ENCODE measurements around the gene MMP8. TPM values are rescaled to one million over a fixed set of nuclear protein-coding genes. Genes with fewer than 3 reads are reported as not detected.

The MMP8 gene
- total RNA-seq, 2 donors from 2014 or later: not detected

DNA sequence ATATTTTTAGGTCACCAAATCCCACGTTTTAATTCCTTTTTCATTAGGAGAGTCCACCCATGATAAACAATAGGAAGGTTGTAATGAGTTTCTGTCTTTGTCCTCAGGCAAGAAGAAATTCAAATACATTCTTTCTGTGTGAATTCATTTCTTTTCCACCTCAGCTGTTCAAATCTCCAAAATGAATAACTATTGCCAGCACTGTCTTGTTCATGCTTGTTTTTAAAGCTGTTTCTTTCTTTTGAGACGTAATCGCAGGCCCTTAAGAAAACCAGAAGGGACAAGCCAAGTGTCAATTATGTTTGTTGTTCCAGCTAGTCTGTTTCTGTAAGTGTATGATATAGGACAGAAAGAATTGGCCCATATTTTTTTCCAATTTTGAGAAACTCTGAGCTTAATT, 39.4 kb downstream of the MMP8 start:
- Mint-ChIP-seq H3K27ac (no peak overlapping the region), H3K36me3 (no peaks in the 10 kb centered on the region), H3K9me3 (no peaks in the 10 kb centered on the region)
- ATAC-seq (no peak), DNase-seq (ENCODE audit: low spot score in 2 of 2) (no peak)

DNA sequence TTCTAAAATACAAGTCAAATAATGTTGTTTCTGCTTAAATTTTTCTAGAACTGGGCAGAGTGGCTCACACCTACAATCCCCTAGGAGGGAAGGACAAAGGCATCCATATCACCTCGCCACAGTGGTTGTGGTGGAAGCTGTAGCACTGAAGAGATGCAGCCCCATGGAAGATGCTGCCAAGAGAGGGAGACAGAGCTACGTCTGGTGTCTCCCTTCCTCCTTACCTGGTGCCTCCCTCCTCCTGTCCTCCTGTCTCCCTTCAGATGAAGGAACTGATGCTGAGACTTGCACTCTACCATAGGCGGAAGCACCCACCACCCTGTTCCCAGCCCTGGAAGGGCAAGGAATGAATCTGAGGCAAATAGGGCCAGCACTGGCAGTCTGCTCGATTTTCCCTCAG, 41.5 kb downstream of the MMP8 start:
- ATAC-seq (no peak), DNase-seq (ENCODE audit: low spot score in 2 of 2) (no peak)
- H3K9me3 Mint-ChIP-seq: no peaks in the 10 kb centered on the region
- H3K36me3 Mint-ChIP-seq: no peaks in the 10 kb centered on the region
- H3K27ac Mint-ChIP-seq: no peak overlapping the region

DNA sequence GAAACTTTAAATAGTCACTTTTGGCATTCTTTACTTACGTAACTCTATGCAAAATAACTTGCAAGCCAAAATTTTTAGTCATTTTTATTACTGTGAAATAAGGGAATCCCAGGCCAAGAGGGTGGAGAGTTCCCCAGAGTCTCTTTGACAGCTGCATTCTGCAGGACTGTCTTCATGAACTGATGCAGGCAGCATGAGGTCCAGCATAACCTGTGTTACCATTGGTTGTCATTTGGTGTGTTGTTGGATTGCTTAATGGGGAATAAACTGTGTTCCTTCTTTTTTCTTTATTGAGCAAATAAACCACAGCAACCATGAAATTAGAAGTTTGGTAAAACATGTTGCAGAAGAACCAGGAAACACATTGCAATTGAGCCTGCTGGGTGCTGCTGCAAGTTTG, 43.8 kb downstream of the MMP8 start:
- Mint-ChIP-seq H3K36me3 (no peaks in the 10 kb centered on the region), H3K27ac (no peak overlapping the region), H3K9me3 (no peaks in the 10 kb centered on the region)
- ATAC-seq (no peak), DNase-seq (ENCODE audit: low spot score in 2 of 2) (no peak)

DNA sequence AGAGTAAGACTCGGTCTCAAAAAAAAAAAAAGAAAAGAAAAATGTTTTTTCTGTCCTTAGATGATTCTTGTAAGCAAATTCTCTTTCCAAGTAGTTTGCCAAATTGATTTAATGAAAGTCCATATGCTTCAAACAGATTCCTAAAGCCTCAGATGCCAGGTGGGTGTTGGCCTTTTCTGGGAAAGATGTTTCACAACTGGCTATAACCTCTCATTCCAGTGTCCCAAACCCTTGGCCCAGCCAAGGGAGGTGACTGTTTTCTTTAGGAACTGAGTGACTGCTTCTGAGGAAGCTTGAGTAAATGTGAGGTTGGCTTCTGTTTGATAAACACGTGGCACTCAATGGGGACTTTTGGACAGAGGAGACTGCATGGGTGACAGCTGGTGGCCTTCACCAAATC, 46.7 kb downstream of the MMP8 start:
- Mint-ChIP-seq H3K36me3 (no peaks in the 10 kb centered on the region), H3K9me3 (no peaks in the 10 kb centered on the region)

DNA sequence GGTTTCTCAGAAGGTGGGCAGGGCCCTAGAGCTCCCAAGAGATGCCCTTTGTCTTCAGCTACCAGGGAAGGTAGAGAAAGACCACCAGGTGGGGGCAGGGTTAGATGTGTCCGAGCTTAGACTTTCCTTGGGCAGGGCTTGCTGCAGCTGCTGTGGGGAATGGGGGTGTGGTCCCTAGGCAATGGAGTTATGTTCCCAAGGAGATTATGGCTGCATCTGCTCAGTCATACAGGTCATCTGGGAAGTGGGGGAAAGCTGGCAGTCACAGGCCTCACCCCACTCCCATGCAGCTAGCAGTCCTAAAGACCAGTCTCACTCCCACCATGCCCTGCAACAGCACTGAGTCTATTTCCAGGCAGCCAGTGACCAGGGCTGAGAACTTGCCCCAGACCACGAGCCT, 48.7 kb downstream of the MMP8 start:
- ATAC-seq: no peak
- H3K9me3 Mint-ChIP-seq: no peaks in the 10 kb centered on the region
- DNase-seq (ENCODE audit: low spot score in 2 of 2): no peak
- H3K36me3 Mint-ChIP-seq: no peaks in the 10 kb centered on the region
- no peak overlapping the region for H3K27ac Mint-ChIP-seq

More for the DNA sequence above, 46.7 kb downstream of the MMP8 start:
- no peak for ATAC-seq
- DNase-seq (ENCODE audit: low spot score in 2 of 2): no peak
- H3K27ac Mint-ChIP-seq: no peak overlapping the region

DNA sequence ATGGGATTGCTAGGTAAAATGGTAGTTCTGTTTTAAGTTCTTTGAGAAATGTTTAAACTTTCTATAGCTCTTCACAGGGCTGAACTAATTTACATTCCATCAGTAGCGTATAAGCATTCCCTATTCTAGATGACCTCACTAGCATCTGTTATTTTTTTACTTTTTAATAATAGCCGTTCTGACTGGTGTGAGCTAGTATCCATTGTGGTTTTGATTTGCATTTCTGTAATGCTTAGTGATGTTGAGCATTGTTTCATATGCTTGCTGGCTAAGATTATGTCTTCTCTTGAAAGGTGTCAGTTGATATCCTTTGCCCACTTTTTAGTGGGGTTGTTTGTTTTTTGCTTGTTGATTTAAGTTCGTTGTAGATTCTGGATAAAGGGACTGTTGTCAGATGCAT, 55.1 kb downstream of the MMP8 start:
- Mint-ChIP-seq H3K9me3 (no peaks in the 10 kb centered on the region), H3K27ac (no peak overlapping the region), H3K36me3 (no peaks in the 10 kb centered on the region)
- DNase-seq (ENCODE audit: low spot score in 2 of 2) (no peak), ATAC-seq (no peak)

DNA sequence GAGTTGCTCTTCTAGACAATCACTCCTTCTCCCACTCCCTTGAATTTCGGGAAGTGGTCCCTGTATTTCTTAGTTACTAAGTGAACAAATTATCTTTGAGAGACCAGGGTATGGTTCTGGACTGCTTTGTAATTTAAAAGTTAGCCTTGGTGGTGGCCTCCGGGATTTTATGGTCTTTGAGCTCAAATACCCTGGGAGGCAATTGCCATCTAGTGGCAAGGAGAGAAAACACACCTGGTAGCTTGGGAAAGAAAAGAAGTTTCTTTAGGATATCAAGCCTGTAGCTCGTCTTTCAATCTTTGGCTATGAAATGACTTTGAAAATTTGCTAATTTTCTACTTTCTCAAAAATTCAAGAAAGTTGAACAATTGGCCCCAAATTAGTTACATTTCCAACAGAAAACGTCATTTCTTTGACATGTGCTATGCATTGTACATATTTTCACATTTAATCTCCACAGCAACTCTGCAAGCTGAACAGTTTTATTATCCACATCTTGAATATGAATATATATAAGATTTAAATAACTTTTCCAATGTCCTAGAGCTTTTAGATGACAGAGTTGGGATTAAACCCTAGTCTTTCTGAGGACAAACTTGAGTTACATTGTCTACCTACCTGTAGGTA, 58.3 kb downstream of the MMP8 start:
- Mint-ChIP-seq H3K9me3 (no peaks in the 10 kb centered on the region), H3K27ac (no peak overlapping the region), H3K36me3 (no peaks in the 10 kb centered on the region)
- ATAC-seq (peak in 1 of 2 donors; percentile 35), DNase-seq (ENCODE audit: low spot score in 2 of 2) (peak in 1 of 2 donors; percentile 21)

DNA sequence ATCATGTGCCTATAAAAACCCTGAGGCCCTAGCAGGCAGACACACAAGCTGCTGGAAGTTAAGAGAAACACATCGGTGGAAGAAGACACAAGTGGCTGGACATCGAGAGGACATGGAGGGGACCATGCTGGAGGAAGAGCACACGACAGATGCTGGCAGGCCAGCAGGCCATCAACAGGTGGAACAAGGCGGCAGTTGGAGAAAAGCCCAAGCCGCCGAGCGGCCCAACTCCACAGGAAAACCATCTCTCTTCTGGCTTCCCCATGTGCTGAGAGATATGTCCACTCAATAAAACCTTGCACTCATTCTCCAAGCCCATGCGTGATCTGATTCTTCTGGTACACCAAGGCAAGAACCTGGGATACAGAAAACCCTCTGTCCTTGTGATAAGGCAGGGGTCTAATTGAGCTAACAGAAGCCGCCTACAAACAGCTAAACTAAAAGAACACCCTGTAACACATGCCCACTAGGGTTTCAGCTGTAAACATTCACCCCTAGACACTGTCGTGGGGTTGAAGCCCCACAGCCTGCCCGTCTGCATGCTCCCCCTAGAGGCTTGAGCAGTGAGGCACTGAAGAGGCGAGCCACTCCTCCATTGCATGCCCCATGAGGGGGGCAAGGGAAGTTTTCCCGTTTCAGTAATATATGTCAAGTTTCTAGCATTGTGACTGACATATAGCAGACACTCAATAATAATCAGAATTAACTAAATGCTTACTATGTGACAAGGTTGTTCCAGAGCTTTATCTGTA, 60.6 kb downstream of the MMP8 start:
- Mint-ChIP-seq H3K27ac (no peak overlapping the region), H3K9me3 (no peaks in the 10 kb centered on the region), H3K36me3 (no peaks in the 10 kb centered on the region)
- peak in 1 of 2 donors; percentile 62 for ATAC-seq
- peak in 1 of 2 donors; percentile 22 for DNase-seq (ENCODE audit: low spot score in 2 of 2)

DNA sequence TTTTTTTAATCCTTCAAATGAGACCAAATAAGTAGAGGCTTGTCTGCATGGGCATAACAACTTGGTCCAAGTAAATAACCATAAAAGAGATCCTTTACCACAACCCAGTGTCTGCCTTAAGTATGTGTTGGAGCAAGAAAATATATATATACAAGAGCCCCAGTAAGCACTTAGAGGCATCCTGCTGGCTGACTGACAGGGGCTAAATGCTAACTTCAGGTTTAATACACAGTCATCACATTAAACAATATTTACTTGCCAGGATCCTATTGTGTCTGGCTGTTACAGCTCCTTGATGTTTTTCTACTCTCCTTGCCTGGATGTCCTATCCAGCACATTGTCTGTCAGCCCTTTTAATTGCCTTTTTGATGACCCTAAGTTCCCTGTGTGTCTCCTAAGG, 62.1 kb downstream of the MMP8 start:
- ATAC-seq (no peak), DNase-seq (ENCODE audit: low spot score in 2 of 2) (no peak)
- no peaks in the 10 kb centered on the region for H3K9me3 Mint-ChIP-seq
- no peaks in the 10 kb centered on the region for H3K36me3 Mint-ChIP-seq
- H3K27ac Mint-ChIP-seq: no peak overlapping the region

Other genes starting within 250 kb of the MMP8 start
- gene MMP7, start 194.2 kb downstream of the MMP8 start, total RNA-seq: not detected
- not detected for gene MMP20, start 99.6 kb downstream of the MMP8 start, total RNA-seq
- not detected for gene MMP27, start 19.2 kb downstream of the MMP8 start, total RNA-seq
- not detected for gene MMP10, start 55.7 kb upstream of the MMP8 start, total RNA-seq
- not detected for gene MMP1, start 73.2 kb upstream of the MMP8 start, total RNA-seq
- gene MMP3, start 118.7 kb upstream of the MMP8 start, total RNA-seq: not detected
- gene MMP12, start 150.0 kb upstream of the MMP8 start, total RNA-seq: not detected
- under 1 TPM in 1 of 2 donors, not detected in 1; 0.51 TPM for gene MMP13, start 230.8 kb upstream of the MMP8 start, total RNA-seq